Testis (tissue), 3 donors: ENCODE measurements around the gene TUBGCP6. TPM values are rescaled to one million over a fixed set of nuclear protein-coding genes. Genes with fewer than 3 reads are reported as not detected.
A peak's percentile ranks its signal among the peaks of the same experiment; 100 is the strongest.

ENCODE experiments used
- DNase-seq: peaks from one replicate; pipeline ENCODE4 v3.0.0-alpha.2; 2019
- H3K27ac ChIP-seq, 2 donors: fragments of 200-600 bp; sonication (generic); one replicate each; pipeline ENCODE4 v1.5.1; 2019
- H3K27me3 ChIP-seq: fragments of 200-600 bp; sonication (generic); one replicate; pipeline ENCODE4 v1.5.1; 2019
- H3K36me3 ChIP-seq: fragments of 200-600 bp; sonication (generic); one replicate; pipeline ENCODE4 v1.5.1; 2017; ENCODE audit warnings: low read depth; ENCODE audit errors: missing control alignments
- H3K4me1 ChIP-seq: fragments of 200-600 bp; sonication (generic); one replicate; pipeline ENCODE4 v1.5.1; 2019
- H3K4me3 ChIP-seq, 2 donors: fragments of 200-600 bp; sonication (generic); one replicate each; pipeline ENCODE4 v1.5.1; 2017 to 2019
- H3K9me3 ChIP-seq: fragments of 200-600 bp; sonication (generic); one replicate; pipeline ENCODE4 v1.5.1; 2017
- POLR2A ChIP-seq: fragments of 450-650 bp; IDR thresholded peaks from one replicate; pipeline ENCODE4 v1.6.1; 2017; ENCODE audit warnings: antibody characterized with exemption, mild to moderate bottlenecking, moderate library complexity
- WGBS, 2 donors: methylation state at CpG; one replicate each; pipeline ENCODE4 v1.1.5; 2018; 5-methylcytosine and 5-hydroxymethylcytosine counted together
- intact Hi-C: fragments of 100-400 bp; cut with DNase I; formaldehyde crosslinking; loops from one replicate; pipeline ENCODE4 v1.15.1; 2023; ENCODE audit warnings: low total_unique reads
- polyA plus RNA-seq: library from polyadenylated mRNA; stranded (reverse); fragments of 350-450 nt; fragmentation: Illumina TruSeq; extraction: RNeasy Lipid Tissue Mini Kit (QIAGEN cat#74804); gene quantifications from one replicate; pipeline ENCODE4 v1.2.3, GENCODE V29; 2014; ENCODE audit warnings: low read depth, low replicate concordance; ENCODE audit not compliant: insufficient read depth
- total RNA-seq, 2 donors: library from RNA; depleted of rRNA; stranded (reverse); fragments of >200 nt; gene quantifications; one replicate each; pipeline ENCODE4 v1.2.3, GENCODE V29; 2016
- TF ChIP-seq, protein P1 (sequence below), 3 experiments: fragments of 450-650 bp in 2 of 3; fragments of 200-600 bp in 1 of 3; sonication (generic) in 1 of 3; IDR thresholded peaks; one replicate each; pipeline ENCODE4 v1.5.1; 2016 to 2019; ENCODE audit warnings: antibody characterized with exemption in 3 of 3, mild to moderate bottlenecking in 2 of 3, moderate library complexity in 1 of 3

Gene TUBGCP6
- total and polyA plus RNA-seq, 3 donors from 2014 or later = 40.2 to 143 (median 136) TPM

DNA sequence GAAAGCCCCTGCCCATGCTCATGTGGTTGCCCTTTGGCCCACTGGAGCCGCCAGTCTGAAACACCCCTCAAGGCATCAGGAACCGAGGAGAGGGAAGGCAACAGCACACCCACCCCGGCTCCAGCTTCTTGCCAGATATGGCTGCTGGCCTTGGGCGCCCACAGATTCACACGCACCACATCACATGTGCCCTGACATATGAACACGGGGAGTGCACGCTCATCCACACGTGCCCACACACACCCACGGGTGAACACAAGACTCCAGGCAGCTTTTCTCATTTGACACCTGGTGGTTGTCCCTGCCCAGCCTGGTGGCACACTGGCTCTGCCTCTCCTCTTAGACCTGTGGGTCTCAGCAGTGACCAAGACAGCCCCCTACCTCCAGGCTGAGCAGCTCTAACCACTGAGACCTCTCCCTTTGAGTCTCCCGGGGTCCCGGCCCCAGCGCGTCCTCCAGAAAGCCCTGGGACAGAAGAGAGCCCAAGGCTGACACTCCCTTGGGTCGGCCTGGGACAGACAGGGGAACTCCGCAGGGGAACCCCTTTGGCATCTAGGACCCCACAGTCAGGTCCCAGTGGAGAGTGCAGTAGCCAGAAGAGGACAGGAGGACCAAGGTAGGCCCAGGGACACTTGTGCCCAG is 19.4 kb upstream of the TUBGCP6 start:
- Histone ChIP-seq H3K27me3 (no peaks in the 10 kb centered on the region), H3K27ac (no peak overlapping the region), H3K4me3 (no peak overlapping the region), H3K9me3 (no peaks in the 10 kb centered on the region), H3K4me1 (peaks cover 29% of the 10 kb centered on the region), H3K36me3 (no peaks in the 10 kb centered on the region)
- WGBS, 2 donors = 89 to 93% methylated on average over 6 to 15 of the region's 15 CpGs
- DNase-seq = no peak
- TF ChIP-seq, protein P1, sequence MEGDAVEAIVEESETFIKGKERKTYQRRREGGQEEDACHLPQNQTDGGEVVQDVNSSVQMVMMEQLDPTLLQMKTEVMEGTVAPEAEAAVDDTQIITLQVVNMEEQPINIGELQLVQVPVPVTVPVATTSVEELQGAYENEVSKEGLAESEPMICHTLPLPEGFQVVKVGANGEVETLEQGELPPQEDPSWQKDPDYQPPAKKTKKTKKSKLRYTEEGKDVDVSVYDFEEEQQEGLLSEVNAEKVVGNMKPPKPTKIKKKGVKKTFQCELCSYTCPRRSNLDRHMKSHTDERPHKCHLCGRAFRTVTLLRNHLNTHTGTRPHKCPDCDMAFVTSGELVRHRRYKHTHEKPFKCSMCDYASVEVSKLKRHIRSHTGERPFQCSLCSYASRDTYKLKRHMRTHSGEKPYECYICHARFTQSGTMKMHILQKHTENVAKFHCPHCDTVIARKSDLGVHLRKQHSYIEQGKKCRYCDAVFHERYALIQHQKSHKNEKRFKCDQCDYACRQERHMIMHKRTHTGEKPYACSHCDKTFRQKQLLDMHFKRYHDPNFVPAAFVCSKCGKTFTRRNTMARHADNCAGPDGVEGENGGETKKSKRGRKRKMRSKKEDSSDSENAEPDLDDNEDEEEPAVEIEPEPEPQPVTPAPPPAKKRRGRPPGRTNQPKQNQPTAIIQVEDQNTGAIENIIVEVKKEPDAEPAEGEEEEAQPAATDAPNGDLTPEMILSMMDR (IDR thresholded peaks at IDR 0.05) = no peak
- TF ChIP-seq POLR2A = no peak
- intact Hi-C loops = no loop called here

DNA sequence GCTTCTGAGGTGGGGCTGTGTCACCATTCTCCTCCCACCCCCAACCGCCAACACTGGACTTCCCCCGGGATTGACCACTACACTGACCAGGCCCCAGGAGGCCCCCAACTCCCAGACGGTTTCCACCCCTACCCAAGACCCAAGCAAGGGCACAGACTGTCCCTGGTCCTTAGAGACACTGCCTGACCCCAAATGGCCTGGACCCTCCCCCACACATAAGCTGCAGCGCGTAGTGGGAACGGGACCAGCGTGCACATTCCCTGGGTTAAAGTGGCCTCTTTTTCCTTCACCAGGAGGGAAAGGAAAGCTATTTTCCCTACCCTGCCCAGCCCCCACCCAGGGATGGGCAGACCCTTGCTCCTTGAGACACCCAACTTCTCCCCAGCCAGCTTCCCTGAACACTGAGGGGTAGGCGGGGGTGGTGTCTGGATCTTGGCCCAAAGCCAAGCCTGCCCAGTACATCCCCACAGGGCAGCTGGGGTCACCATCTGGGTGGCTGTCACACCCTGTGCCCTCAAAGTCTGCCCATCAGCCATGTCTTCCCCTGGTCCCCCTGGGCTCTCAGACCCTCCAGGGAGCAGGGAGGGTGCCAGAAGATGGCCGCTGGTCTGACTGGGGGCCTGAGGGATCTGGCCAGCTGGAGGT is 18.3 kb upstream of the TUBGCP6 start:
- DNase-seq = no peak
- H3K36me3 ChIP-seq = no peaks in the 10 kb centered on the region
- TF ChIP-seq POLR2A = no peak
- TF ChIP-seq, protein P1 (IDR thresholded peaks at IDR 0.05) = no peak
- intact Hi-C loops = no loop called here
- 65 to 75% methylated on average over 4 to 9 of the region's 9 CpGs for WGBS, 2 donors
- H3K27ac ChIP-seq = no peak overlapping the region
- no peaks in the 10 kb centered on the region for H3K27me3 ChIP-seq
- H3K4me1 ChIP-seq = peaks cover 18% of the 10 kb centered on the region
- H3K4me3 ChIP-seq = no peak overlapping the region
- no peaks in the 10 kb centered on the region for H3K9me3 ChIP-seq

DNA sequence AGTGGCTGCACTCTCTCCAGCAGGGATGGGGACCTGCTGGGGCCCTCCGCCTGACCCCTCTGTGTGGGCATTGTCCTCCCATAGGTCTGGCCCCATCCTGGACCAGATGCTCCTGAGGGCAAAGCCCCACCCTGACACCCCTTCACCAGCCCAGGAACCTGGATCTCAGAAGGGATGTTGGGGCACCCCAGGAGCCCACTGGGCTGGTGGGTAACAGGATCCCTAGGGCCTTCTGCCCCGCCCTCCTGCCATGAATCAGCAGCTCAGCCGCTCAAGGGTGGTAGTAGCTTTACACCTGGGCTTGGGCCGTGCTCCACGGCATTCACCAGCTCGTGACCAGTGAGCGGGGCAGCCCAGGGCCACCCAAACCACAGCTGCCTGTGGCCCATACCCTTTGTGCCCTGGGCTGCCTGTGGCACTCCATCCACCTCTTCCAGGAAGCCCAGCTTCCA is 17.7 kb upstream of the TUBGCP6 start:
- no peak for DNase-seq
- 73 to 81% methylated on average over 6 to 7 of the region's 7 CpGs for WGBS, 2 donors
- intact Hi-C loops = no loop called here
- Histone ChIP-seq H3K9me3 (no peaks in the 10 kb centered on the region), H3K4me3 (no peak overlapping the region), H3K36me3 (no peaks in the 10 kb centered on the region), H3K27me3 (no peaks in the 10 kb centered on the region), H3K27ac (no peak overlapping the region), H3K4me1 (peaks cover 14% of the 10 kb centered on the region)
- TF ChIP-seq, protein P1 (IDR thresholded peaks at IDR 0.05) = no peak

DNA sequence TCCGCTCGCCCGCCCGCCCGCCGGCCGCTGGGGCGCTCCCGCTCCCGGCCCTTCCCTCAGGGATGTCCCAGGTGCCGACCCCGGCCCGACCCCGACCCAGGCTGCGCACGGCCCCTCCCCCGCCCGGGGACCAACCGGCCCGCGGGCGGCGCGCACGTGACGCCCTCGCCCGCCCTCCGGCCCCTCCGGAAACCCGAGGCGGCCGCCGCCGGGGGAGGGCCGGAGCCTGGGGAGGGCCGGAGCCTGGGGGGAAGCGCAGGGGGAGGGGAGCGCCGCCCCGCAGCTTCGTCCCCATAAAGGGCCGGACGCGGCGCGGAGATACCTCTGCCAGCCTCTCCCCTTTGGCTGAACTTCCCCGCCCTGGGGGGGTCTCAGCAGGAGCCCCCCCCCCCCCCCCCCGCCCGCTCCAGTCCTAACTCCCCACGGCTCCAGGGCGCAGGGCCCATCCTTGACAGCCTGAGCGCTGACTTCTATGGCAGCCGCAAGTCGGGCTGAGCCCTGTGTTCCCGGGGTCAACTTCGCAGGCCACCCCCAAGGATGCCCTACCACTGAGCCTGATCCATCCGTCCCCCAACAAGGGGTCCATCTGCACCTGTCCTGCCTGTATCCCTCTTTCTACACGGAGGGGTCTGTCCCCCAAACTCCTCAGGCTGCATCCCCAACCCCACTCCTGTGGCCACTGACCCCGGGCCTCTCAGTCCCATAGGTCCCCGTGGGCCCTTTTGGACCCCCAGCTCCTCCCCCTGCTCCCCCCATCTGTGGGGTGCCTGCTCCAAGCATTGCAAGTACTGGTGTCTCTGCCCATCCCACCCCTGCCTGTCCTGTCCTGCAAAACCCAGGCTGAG is 17.0 kb upstream of the TUBGCP6 start, which contains the start of gene MAPK12:
TSS of gene MAPK12 (minus strand) at position 69 of the 845 bp plus-strand sequence. CDS start 174 bp downstream, outside the sequence.
- Histone ChIP-seq H3K4me1 (peaks cover 11% of the 10 kb centered on the region), H3K27me3 (no peaks in the 10 kb centered on the region), H3K4me3 (peak within 1 kb of the TSS; percentile 51 to 52), H3K9me3 (no peaks in the 10 kb centered on the region), H3K27ac (peak within 1 kb of the TSS; percentile 50), H3K36me3 (no peaks in the 10 kb centered on the region)
- intact Hi-C loops = no loop called here
- 8 to 17% methylated on average over 7 to 32 of the region's 61 CpGs for WGBS, 2 donors
- DNase-seq = no peak
- TF ChIP-seq, protein P1 (IDR thresholded peaks at IDR 0.05) = no peak
- no peak for TF ChIP-seq POLR2A
